SK-N-MC (cell line): Measurements from ENCODE around the gene PRDX1.
"Not testable (repeated sequence)": the region's sequence is repeated elsewhere in the genome, so short reads cannot be mapped to it uniquely, and the experiment has no call there.

Experiments
- DNase-seq: peaks from one replicate; pipeline ENCODE4 v3.0.0-alpha.2; 2011; ENCODE audit warnings: low read depth, low spot score
- H3K27ac ChIP-seq: fragments of 200-600 bp; sonication (generic); 2 replicates; pipeline ENCODE4 v1.5.1; 2016; ENCODE audit warnings: mixed run types
- H3K36me3 ChIP-seq: fragments of 200-600 bp; sonication (generic); 2 replicates; pipeline ENCODE4 v1.6.1; 2017; ENCODE audit warnings: antibody characterized with exemption, low read length, mixed read lengths; ENCODE audit not compliant: insufficient read depth
- H3K4me3 ChIP-seq: fragments of 200-600 bp; sonication (generic); 2 replicates; pipeline ENCODE4 v1.5.1; 2016
- H3K9ac ChIP-seq: fragments of 200-600 bp; sonication (generic); 2 replicates; pipeline ENCODE4 v1.8.0; 2017; ENCODE audit warnings: mixed run types, mixed read lengths; ENCODE audit not compliant: insufficient read length
- H3K9me3 ChIP-seq: fragments of 200-600 bp; sonication (generic); 2 replicates; pipeline ENCODE4 v1.6.1; 2017; ENCODE audit warnings: low read depth, mild to moderate bottlenecking, antibody characterized with exemption, low read length, moderate library complexity, mixed read lengths
- EZH2 ChIP-seq: fragments of 200-600 bp; sonication (generic); IDR thresholded peaks from one replicate; pipeline ENCODE4 v1.6.1; 2017; ENCODE audit warnings: antibody characterized with exemption
- FOXP2 ChIP-seq: optimal IDR thresholded peaks from 2 replicates; pipeline ENCODE3; 2011; ENCODE audit warnings: mild to moderate bottlenecking, moderate library complexity; ENCODE audit not compliant: insufficient read depth; ENCODE audit errors: extremely low read length, control extremely low read depth
- POLR2AphosphoS5 ChIP-seq: IDR thresholded peaks from 2 replicates; pipeline ENCODE4 v1.6.1; 2012; ENCODE audit warnings: mild to moderate bottlenecking, low read depth, low read length, borderline replicate concordance

Gene PRDX1

DNA sequence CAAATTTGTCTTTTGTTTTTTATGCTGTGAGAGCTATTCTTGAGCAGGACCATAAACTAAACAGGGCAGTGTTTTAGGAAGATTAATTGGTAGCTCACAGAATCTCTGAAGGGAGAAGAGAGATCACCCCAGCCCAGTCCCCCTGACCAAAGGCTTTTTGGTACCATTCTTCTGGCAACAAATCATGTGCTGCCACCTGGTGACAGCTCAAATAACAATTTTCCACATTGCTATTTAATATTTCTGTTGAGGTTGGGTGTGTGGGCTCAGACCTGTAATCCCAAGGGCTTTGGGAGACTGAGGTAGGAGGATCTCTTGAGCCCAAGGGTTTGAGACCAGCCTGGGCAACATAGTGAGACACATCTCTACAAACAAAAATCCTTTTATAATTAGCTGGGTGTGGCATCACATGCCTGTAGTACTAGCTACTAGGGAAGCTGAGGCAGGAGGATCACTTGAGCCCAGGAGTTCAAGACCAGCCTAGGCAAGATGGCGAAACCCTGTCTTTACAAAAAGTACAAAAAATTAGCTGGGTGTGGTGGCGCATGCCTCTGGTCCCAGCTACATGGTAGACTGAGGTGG lies 28.5 kb downstream of the PRDX1 start:
- Histone ChIP-seq H3K9me3 (no peaks in the 10 kb centered on the region), H3K36me3 (no peaks in the 10 kb centered on the region), H3K4me3 (no peak overlapping the region), H3K9ac (no peak overlapping the region), H3K27ac (no peak overlapping the region)
- TF ChIP-seq FOXP2, result no peak
- no peak for TF ChIP-seq POLR2AphosphoS5
- no peak for TF ChIP-seq EZH2
- DNase-seq, result no peak

DNA sequence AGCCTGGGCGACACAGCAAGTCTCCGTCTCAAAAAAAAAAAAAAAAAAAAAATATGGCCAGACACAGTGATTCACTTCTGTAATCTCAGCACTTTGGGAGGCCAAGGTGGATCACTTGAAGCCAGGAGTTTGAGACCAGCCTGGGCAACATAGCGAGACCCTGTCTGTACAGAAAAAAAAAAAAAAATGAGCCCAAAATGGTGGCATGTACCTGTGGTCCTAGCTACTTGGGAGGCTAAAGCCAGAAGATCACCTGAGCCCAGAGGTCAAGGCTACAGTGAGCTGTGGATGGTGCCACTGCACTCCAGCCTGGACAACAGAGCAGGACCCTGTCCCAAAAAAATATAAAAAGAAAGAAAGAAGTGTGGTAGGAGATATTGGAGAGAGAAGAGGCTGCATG lies 29.0 kb downstream of the PRDX1 start:
- no peak for DNase-seq
- H3K9me3 ChIP-seq, result no peaks in the 10 kb centered on the region

GRCh38 chr1:45491487-45492260 lies 30.0 kb downstream of the PRDX1 start:
- H3K4me3 ChIP-seq, result peak overlapping the region; percentile 91
- H3K27ac ChIP-seq, result no peak overlapping the region
- no peaks in the 10 kb centered on the region for H3K9me3 ChIP-seq
- DNase-seq, result no peak
- no peaks in the 10 kb centered on the region for H3K36me3 ChIP-seq
- no peak for TF ChIP-seq FOXP2
- TF ChIP-seq EZH2, result no peak
- no peak for TF ChIP-seq POLR2AphosphoS5
- peak overlapping the region; percentile 32 for H3K9ac ChIP-seq

More for the DNA sequence above, 29.0 kb downstream of the PRDX1 start:
- Histone ChIP-seq H3K9ac (no peak overlapping the region), H3K4me3 (no peak overlapping the region), H3K36me3 (no peaks in the 10 kb centered on the region), H3K27ac (no peak overlapping the region)
- TF ChIP-seq POLR2AphosphoS5 (no peak), EZH2 (no peak), FOXP2 (no peak)

DNA sequence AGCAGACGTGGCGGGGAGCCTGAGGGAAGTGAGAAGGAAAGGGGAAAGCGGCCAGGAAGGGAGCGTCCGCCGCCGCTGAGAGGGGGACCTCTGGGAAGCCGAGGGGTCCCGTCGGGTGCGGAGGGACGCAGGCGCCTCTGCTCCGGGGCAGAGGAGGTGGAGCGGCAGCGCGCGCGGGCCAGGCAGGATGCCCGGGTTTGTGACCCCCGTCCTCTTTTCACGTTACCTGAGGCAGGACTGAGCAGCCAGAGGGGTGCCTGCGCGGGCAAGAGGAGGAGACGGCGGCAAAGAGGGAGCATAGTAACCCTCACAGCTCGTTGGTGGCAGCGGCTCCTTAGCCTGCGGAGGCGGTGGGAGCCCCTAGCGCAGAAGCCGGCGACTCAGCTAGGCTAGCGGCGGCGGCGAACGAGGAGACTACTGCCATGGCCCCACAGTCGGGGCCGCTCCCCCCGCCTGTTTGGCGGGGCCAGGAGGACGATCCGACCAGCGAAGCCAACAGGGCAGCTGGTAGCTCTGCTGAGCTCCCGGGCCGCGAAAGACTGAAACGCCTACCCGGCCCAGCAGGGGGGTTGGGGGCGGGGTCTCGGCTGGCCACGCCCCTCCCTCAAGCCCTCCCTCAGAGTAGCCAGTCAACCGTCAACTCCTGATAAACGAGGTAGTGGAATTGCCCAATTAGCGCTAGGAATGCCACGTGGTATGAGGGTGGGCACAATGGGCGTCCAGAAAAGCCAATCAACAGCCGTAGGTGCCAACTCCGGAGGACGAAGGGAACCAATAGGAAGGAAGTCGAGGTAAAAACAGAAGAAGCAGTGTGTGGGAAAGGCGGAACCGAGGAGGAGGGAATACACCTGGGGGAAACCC lies 30.8 kb downstream of the PRDX1 start, which contains the start of gene TESK2:
Gene TESK2 (minus strand): TSS at position 538 of the 861 bp plus-strand sequence. CDS start 33,378 bp downstream, outside the sequence.
- Histone ChIP-seq H3K36me3 (no peaks in the 10 kb centered on the region), H3K4me3 (peak within 1 kb of the TSS; percentile 91), H3K27ac (no peak within 1 kb of the TSS), H3K9me3 (no peaks in the 10 kb centered on the region), H3K9ac (peak within 1 kb of the TSS; percentile 43)
- TF ChIP-seq FOXP2 (peak; percentile 45), POLR2AphosphoS5 (no peak; the same call in 1 of the 2 replicates)
- DNase-seq, result peak; percentile 99

DNA sequence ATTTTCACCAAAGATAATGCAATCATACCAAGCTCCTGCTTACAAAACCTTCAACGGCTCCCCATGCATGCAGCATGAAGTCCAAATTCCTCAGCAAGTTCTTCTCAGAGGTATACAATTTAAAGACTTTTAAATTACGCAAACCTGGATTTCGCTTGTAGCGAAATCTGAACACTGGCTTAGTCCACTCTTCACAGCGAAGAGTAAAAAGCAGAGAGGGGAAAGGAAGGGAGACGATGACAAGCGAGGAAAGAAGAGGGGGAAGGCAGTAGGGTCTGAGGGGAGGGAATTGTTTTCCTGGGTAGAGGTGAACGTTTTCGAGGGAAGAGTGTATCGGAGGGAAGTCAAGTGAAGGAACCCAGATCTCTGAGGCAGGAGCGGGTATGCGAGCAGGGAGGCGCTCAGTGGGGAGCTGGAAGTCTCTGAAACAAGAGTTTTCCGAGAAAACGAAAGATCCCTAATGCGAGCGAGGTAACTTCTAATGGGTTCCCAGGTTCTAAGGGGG lies 31.5 kb downstream of the PRDX1 start:
- Histone ChIP-seq H3K4me3 (peak overlapping the region; percentile 91), H3K36me3 (no peaks in the 10 kb centered on the region), H3K27ac (no peak overlapping the region), H3K9ac (peak overlapping the region; percentile 43), H3K9me3 (no peaks in the 10 kb centered on the region)
- TF ChIP-seq EZH2 (peak; percentile 22), FOXP2 (no peak)
- DNase-seq, result no peak

DNA sequence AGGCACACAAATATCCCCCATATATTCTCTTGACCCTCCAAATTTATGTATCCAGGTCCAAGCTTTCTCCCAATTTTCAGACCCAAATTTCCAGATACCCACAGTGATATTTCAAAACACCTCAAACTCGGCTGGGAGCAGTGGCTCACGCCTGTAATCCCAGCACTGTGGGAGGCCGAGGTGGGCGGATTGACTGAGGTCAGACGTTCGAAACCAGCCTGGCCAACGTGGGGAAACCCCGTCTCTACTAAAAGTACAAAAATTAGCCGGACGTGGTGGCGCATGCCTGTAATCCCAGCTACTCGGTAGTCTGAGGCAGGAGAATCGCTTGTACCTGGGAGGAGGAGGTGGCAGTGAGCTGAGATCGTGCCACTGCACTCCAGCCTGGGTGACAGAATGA lies 32.3 kb downstream of the PRDX1 start:
- not testable (repeated sequence) for H3K9ac ChIP-seq, H3K27ac ChIP-seq, H3K36me3 ChIP-seq, H3K4me3 ChIP-seq, H3K9me3 ChIP-seq, DNase-seq

DNA sequence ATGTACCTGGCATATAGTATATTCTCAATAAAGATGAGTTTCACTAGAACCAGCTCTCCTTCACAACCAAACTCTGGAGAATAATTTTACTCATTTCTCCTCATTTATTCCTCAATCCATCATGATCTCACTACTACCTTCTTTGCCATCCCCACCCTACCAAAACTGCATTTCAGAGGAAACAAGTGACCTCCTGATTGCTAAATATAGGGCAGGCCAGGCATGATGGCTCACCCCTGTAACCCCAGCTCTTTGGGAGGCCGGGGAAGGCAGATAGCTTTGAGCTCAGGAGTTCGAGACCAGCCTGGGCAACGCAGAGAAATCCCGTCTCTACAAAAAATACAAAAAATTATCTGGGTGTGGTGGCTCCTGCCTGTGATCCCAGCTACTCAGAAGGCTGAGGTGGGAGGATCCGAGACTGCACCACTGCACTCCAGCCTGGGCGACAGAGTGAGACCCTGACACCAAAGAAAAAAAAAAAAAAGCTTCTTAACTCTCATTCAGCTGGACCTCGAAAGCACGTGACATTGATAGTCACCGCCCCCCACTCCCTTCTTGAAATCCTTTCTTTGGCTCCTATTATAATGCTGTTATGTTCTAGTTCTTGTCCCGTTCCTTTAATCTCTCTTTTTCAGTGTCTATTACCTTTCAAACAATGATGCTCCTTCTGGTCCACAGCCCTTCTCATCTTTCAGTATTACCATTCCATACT lies 32.9 kb downstream of the PRDX1 start:
- no peak overlapping the region for H3K4me3 ChIP-seq

More for the DNA sequence above, 32.9 kb downstream of the PRDX1 start:
- DNase-seq, result no peak
- no peak overlapping the region for H3K27ac ChIP-seq
- no peak overlapping the region for H3K9ac ChIP-seq
- TF ChIP-seq POLR2AphosphoS5 (no peak), EZH2 (no peak), FOXP2 (no peak)
- H3K9me3 ChIP-seq, result no peaks in the 10 kb centered on the region
- H3K36me3 ChIP-seq, result no peaks in the 10 kb centered on the region
